ENCODE results near the gene ZBP1.

ZBP1 gene

GRCh38 chr20:57658833-57659516 lies 38.7 kb upstream of the ZBP1 start:
- H4K20me1 ChIP-seq (ENCODE audit: insufficient read depth): no peaks in the 10 kb centered on the region
- H3K27ac ChIP-seq: no peak overlapping the region
- no peaks in the 10 kb centered on the region for H3K79me2 ChIP-seq (ENCODE audit: insufficient read depth, low read depth)
- no peaks in the 10 kb centered on the region for H3K36me3 ChIP-seq (ENCODE audit: insufficient read depth)
- H2AFZ ChIP-seq (ENCODE audit: low read depth): no peak overlapping the region
- H3K4me3 ChIP-seq (IDR thresholded peaks at IDR 0.05; ENCODE audit: insufficient read depth, low read depth, low read length): no peak overlapping the region
- H3K4me1 ChIP-seq (ENCODE audit: low read depth, poor library complexity, severe bottlenecking): no peaks in the 10 kb centered on the region
- H3K4me2 ChIP-seq: no peak overlapping the region
- no peak for TF ChIP-seq CTCF (conservative IDR thresholded peaks at IDR 0.05; ENCODE audit: low read depth, low read length)
- H3K27me3 ChIP-seq (ENCODE audit: insufficient read depth, low read depth): no peaks in the 10 kb centered on the region
- no peak overlapping the region for H3K9ac ChIP-seq

GRCh38 chr20:57658447-57658832 lies 38.2 kb upstream of the ZBP1 start:
- Histone ChIP-seq H3K36me3 (ENCODE audit: insufficient read depth) (no peaks in the 10 kb centered on the region), H3K79me2 (ENCODE audit: insufficient read depth, low read depth) (no peaks in the 10 kb centered on the region), H3K9ac (no peak overlapping the region), H3K27ac (no peak overlapping the region), H3K4me1 (ENCODE audit: low read depth, poor library complexity, severe bottlenecking) (no peaks in the 10 kb centered on the region), H3K4me2 (no peak overlapping the region), H3K4me3 (IDR thresholded peaks at IDR 0.05; ENCODE audit: insufficient read depth, low read depth, low read length) (no peak overlapping the region), H3K27me3 (ENCODE audit: insufficient read depth, low read depth) (no peaks in the 10 kb centered on the region), H4K20me1 (ENCODE audit: insufficient read depth) (no peaks in the 10 kb centered on the region), H2AFZ (ENCODE audit: low read depth) (no peak overlapping the region)
- no peak for TF ChIP-seq CTCF (conservative IDR thresholded peaks at IDR 0.05; ENCODE audit: low read depth, low read length)

GRCh38 chr20:57657535-57658446 lies 37.6 kb upstream of the ZBP1 start:
- no peaks in the 10 kb centered on the region for H3K27me3 ChIP-seq (ENCODE audit: insufficient read depth, low read depth)
- no peak overlapping the region for H3K27ac ChIP-seq
- H4K20me1 ChIP-seq (ENCODE audit: insufficient read depth): no peaks in the 10 kb centered on the region
- H3K4me2 ChIP-seq: no peak overlapping the region
- no peak overlapping the region for H3K9ac ChIP-seq
- TF ChIP-seq CTCF (conservative IDR thresholded peaks at IDR 0.05; ENCODE audit: low read depth, low read length): no peak
- H3K79me2 ChIP-seq (ENCODE audit: insufficient read depth, low read depth): no peaks in the 10 kb centered on the region
- no peaks in the 10 kb centered on the region for H3K36me3 ChIP-seq (ENCODE audit: insufficient read depth)
- H2AFZ ChIP-seq (ENCODE audit: low read depth): no peak overlapping the region
- no peak overlapping the region for H3K4me3 ChIP-seq (IDR thresholded peaks at IDR 0.05; ENCODE audit: insufficient read depth, low read depth, low read length)
- no peaks in the 10 kb centered on the region for H3K4me1 ChIP-seq (ENCODE audit: low read depth, poor library complexity, severe bottlenecking)

- Histone ChIP-seq H4K20me1 (ENCODE audit: insufficient read depth) (no peaks in the 10 kb centered on the region), H3K27ac (no peak overlapping the region), H3K4me3 (IDR thresholded peaks at IDR 0.05; ENCODE audit: insufficient read depth, low read depth, low read length) (no peak overlapping the region), H3K27me3 (ENCODE audit: insufficient read depth, low read depth) (no peaks in the 10 kb centered on the region), H3K4me1 (ENCODE audit: low read depth, poor library complexity, severe bottlenecking) (no peaks in the 10 kb centered on the region), H3K4me2 (no peak overlapping the region), H2AFZ (ENCODE audit: low read depth) (no peak overlapping the region), H3K9ac (no peak overlapping the region), H3K36me3 (ENCODE audit: insufficient read depth) (no peaks in the 10 kb centered on the region), H3K79me2 (ENCODE audit: insufficient read depth, low read depth) (no peaks in the 10 kb centered on the region)
- no peak for TF ChIP-seq CTCF (conservative IDR thresholded peaks at IDR 0.05; ENCODE audit: low read depth, low read length)
Measured at GRCh38 chr20:57656821-57657534, 36.8 kb upstream of the ZBP1 start.
